GM18868 (cell line): ENCODE results near the gene HELZ2.

ENCODE experiments used
- ATAC-seq: cut with Tn5 transposase; IDR thresholded peaks from one replicate; pipeline ENCODE4 v1.9.1; 2021; ENCODE audit warnings: mild to moderate bottlenecking, moderate library complexity; ENCODE audit not compliant: unreplicated experiment

The HELZ2 gene

DNA sequence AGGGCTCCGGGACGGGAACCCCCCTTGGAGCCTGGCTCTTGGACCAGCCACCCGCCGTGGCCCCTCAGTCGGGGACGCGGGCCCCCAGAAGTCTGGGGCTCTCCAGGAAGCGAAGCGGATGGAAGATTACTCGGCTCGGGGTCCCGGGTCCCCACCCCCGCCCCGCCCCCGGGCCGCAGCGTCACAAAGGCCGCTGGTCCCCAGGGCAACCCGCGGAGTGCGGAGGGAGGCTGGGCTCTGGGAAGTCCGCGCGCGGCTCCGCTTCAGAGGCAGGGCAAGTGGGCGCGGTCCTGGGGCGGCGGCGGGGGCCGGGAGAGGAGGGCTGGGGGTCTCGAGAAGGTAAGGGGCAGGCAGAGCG, 20.1 kb downstream of the HELZ2 start, which contains the start of gene FNDC11:
FNDC11 (plus strand) TSS at position 227 of the 358 bp plus-strand sequence. CDS start 1,505 bp downstream, outside the sequence.
- peak; percentile 26 for ATAC-seq

DNA sequence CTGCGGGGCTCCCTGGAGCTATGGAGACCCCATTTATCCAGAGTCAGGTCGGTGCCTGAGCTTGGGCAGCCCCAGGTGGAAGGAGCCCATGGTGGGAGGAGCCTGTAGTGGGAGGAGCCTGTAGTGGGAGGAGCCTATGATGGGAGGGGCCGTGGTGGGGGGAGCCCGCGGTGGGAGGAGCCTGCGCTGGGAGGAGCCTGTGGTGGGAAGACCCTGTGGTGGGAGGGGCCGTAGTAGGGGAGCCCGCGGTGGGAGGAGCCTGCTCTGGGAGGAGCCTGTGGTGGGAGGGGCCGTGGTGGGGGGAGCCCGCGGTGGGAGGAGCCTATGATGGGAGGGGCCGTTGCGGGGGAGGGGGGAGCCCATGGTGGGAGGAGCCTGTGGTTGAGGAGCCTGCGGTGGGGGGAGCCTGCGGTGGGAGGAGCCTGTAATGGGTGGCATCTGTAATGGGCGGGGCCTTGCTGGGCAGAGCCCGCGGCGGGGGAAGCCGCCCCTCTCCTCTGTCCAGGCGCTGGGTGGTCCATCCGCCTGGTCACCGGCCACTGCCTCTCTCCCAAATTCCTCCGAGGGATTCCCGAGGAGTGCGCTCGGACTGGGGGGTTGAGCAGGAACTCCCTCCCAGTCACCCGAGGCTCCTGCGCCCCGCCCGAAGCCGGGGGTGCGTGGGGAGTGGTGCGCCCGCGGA, 20.6 kb downstream of the HELZ2 start:
- peak; percentile 38 for ATAC-seq

GRCh38 chr20:63552481-63553249, 21.4 kb downstream of the HELZ2 start:
- ATAC-seq: peak; percentile 32

DNA sequence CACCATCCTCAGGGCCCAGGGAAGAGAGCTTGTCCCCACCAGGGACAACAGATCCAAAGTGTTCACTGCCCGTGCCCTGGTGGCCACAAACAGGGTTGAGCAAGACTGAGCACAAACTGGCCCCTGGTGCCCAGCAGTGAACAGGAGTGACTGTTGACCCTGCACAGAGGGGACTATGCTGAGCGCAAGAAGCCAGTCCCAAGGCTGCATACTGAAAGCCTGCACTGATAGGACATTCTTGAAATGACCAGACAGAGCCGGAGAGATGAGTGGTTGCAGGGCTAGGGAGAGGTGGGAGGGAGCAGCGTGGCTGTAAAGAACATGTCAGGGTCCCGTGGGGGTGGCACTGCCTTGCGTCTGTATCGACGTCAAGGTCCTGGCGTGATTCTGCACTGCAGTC, 23.0 kb downstream of the HELZ2 start:
- no peak for ATAC-seq

DNA sequence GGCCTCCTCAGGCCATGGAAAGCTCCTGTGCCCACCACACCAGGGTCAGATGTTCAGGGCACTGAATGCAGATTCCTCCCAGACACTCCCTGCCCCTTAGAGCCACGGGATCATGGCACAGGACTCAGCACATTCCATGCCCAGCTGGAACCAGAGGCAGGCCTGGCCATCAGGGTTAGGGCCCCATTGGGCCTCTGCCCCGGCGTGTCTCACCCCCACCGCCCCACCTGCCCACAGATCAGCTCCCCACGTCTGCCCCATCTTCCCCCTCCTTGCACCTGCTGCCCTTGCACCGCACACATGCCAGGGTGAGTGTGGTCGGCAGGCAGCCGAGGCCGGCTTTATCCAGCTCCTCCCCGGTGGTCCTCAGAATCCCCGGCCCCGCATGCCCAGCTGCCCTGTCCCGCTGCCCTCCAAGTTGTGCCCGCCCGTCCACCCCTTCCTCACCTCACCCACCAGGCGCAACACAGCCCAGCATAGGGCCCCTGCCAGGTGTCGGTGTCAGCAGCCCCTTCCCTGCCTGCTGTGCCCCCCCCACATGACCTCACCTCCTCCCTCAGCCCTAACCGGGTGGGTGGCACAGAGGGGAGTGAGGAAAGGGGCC, 24.3 kb downstream of the HELZ2 start:
- no peak for ATAC-seq

DNA sequence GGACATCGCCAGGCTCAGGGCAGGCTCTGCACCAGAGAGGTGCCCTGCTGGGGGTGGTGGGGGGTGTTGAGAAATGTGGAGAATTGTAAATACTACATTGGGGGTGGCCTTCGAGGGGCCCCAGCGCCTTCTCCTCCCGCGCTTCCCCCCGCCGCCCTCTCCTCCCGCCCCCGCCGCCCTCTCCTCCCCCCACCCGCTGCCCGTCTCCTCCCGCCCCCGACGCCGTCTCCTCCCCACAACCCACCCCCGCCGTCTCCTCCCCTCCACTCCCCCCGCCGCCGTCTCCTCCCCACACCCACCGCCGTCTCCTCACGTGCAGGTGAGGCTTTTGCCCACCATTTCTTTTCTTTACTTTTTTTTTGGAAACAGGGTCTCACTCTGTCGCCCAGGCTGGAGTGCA, 25.0 kb downstream of the HELZ2 start:
- ATAC-seq: no peak

GRCh38 chr20:63548542-63548941, 25.5 kb downstream of the HELZ2 start:
- no peak for ATAC-seq

DNA sequence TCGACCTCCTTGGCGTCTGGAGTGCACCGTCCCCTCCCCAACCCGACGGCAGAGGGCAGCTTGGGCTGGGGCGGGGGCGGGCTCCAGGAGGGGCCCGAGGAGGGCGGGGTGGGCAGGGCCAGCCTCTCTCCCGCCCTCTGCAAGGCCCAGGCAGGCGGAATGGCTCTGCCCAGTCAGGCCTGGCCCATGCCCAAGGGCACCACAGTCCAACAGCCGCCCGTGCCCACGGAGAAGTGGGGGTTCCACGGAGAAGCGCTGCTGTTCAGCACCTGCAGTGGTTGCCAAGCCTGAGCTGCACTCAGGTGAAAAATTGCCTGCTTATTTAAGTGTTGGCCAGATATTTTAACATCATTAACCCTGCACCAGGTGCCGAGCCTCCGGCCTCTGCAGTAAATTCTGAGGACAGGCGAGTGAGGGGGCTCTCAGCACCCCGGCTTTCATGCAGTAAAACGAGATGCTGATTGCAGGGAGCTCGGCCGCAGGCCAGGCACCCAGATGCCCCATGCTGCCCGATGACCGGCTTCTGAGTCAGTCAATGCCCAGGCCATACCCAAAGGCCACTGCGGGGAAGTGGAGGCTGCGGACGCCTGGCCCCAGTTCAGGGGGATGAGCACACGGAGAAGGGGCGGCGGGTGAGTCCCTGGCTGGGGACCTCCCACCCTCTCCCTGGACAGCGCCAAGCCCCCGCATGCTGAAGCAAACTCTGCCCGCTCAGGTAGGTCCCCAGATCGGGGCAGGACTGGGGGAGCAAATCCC, 26.1 kb downstream of the HELZ2 start, which contains the start of gene SRMS:
SRMS (minus strand) TSS at position 25 of the 756 bp plus-strand sequence. CDS start 286 bp downstream, outside the sequence.
- ATAC-seq: no peak

DNA sequence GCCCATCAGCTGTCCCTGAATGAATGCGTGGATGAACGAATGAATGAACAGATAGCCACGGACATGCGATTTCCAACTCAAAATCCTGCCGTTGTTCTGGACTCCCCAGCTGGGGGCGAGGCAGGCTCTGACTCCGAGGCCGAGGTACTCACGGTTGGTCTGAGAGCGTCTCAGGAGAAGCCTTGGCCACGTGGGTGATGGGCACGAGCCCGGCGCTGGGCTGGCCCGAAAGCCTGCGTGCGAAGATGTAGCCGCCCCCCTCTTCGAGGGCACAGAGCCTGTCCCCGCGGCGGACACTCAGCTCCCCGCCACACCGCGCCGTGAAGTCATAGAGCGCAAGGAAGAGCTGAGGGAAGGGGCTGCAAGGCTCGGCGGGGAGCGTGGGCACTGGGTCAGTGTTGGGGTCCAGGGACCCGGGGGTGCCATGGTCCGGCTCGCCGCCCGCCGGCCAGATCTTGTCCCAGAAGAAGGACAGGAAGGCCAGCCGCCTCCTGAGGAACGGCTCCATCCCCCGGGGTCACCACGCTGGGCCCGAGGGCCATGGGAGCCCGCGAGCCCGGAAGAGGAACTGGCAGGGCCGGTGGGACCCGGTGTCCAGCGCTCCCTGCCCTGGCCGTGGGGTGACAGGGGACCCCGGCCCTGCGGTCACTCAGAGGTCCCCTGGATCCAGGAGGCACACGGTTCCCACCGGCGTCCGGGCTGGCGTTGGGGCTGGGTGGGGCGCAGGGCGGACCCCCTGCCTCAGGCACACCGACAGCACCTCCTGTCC, 26.9 kb downstream of the HELZ2 start:
- no peak for ATAC-seq

DNA sequence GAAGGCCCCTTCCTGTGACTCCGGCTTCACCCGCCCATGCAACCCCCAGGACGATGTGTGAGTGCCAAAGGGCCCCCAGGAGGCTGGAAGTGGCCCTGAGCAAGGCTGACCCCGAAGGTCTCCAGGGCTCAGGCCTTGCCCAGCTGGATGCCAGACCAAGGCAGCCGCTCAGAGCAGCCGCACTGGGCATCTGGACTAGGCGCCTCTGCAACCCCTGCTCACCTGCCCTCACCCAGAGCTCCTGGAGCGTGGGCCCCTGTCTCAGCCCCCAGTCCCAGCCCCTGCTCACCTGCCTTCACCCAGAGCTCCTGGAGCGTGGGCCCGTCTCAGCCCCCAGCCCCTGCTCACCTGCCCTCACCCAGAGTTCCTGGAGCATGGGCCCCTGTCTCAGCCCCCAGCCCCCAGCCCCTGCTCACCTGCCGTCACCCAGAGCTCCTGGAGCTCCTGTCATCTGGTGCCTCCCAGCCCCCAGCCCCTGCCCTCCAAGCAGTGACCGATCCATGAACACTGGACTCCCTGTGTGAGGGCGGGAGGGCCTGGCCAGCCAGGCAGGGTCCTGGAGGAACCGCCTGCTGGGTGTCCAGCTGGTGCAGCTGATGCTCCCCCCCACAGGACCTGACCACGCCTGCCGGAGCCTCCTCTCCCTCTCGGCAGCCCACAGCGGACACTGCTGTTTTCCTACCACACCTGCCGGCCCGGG, 27.6 kb downstream of the HELZ2 start:
- ATAC-seq: no peak

DNA sequence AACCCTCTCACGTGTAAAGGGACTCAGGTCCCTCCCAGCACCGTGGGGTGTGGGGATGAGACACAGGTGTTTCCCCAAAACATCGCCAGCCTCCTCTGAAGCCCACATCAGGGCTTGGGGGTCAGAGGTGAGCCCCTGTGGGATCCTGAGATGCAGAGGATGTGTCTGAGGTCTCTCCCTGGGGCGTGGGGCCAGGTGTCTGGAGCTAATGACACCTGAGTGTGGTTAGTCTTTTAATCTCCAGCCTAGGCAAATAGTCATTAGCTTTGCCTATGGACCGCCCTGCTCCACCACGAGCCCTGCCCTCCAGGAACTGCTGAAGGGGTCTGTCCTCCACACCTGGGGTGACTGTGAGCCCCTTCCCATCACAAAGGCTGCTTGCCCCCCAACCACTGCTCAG, 28.2 kb downstream of the HELZ2 start:
- no peak for ATAC-seq

DNA sequence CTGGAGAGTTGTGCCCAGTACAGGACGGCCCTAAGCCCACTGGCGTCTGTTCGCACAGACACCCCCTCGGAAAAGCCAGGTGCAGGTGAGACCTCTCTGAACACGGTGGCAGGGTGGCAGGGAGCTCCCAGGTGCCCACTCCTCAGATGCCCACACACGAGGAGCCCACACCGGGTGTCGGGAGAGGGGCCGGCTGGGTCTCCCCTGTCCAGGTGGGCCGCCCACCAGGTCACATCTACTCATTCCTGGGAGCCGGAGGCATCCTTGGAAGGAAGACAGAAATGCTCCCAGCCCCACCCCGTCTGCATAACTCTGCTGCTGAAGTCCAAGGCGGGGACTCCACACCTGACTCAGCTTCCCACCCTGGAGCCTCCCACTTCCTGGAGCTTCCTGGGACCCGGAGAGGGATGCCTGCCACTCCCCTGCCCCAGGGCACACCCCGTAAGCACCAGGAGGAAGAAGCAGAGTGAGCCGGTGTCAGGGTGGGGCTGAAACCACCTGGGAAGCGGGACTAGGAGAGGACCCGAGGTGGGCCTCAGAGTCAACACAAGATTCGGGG, 29.0 kb downstream of the HELZ2 start:
- no peak for ATAC-seq

DNA sequence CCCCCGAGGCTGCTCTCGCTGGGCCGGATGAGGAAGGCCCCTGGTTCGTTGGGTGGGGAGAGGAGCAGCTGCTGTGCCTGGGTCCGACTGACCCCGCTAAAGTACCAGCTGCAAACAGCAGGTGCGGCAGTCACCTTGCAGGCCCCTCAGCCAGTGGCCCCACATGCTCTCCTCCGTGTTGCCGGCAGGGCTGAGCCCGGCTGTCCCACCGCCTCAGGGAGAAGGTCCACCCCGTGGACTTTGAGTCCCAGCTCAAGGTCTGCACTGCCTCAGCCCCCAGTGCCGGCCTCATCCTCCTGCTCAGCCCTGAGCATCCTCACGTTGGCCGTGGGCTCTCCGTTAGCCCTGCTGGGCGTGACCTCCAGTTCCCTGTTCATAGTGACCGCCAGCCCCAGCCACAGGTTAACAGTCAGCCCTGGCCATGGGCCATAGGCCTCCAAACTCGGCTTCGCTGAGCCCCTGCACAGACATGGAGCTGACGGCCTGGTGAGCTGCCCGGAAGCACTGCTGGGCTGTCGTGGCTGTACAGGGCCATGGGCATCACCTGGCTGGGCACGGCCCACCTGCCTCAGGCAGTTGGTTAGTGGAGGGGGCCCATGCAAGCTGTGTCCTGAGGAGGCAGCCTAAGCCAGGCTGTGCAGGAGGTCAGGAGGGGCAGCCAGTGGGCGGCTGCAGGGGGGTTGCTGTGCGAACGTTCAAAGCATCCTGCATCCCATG, 29.6 kb downstream of the HELZ2 start:
- ATAC-seq: no peak

GRCh38 chr20:63543733-63544132, 30.3 kb downstream of the HELZ2 start:
- no peak for ATAC-seq

- ATAC-seq: no peak
Observed at GRCh38 chr20:63543131-63543530, 30.9 kb downstream of the HELZ2 start.

GRCh38 chr20:63542696-63543095, 31.3 kb downstream of the HELZ2 start:
- peak; percentile 32 for ATAC-seq

GRCh38 chr20:63542031-63542559, 31.9 kb downstream of the HELZ2 start:
- no peak for ATAC-seq

DNA sequence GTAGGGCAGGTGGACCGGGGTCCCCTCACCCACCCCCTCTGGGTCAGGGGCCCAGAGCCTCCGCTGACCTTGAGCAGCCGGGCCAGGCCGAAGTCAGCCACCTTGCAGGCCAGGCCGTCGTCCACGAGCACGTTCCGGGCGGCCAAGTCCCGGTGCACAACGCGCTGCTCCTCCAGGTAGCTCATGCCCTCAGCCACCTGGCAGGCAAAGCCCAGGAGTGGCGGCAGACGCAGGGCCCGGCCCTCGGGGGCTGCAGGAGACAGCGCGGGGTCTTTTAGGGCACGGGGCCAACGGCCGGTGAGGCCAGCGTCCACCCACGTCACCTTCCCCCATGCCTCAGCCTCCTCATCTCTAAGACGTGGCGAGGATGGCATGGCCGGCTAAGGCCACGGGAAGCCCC, 32.7 kb downstream of the HELZ2 start:
- ATAC-seq: no peak
